ENCODE data around the gene DNAJC5G. TPM values are rescaled to one million over a fixed set of nuclear protein-coding genes. Genes with fewer than 3 reads are reported as not detected.

The DNAJC5G gene
- total RNA-seq, 1 experiment from 2014 or later = not detected

GRCh38 chr2:27231921-27232320 lies 43.3 kb upstream of the DNAJC5G start:
- Histone ChIP-seq H3K4me1 (replicated peaks; ENCODE audit: insufficient read depth) (no peaks in the 10 kb centered on the region), H3K9me2 (ENCODE audit: insufficient read depth) (no peaks in the 10 kb centered on the region), H3K9me3 (ENCODE audit: insufficient read depth, low read depth) (no peaks in the 10 kb centered on the region), H3F3A (ENCODE audit: insufficient read depth, low read depth) (no peaks in the 10 kb centered on the region), H3K4me2 (no peak overlapping the region), H3K36me3 (ENCODE audit: low read depth) (peaks cover 28% of the 10 kb centered on the region), H3K27me3 (ENCODE audit: insufficient read depth, low read depth) (no peaks in the 10 kb centered on the region), H3K27ac (no peak overlapping the region), H2AFZ (no peak overlapping the region), H3K4me3 (no peak overlapping the region), H4K20me1 (ENCODE audit: insufficient read depth) (no peaks in the 10 kb centered on the region; the same call in 1 of the 2 replicates), H3K79me2 (ENCODE audit: low read depth) (no peaks in the 10 kb centered on the region)
- TF ChIP-seq CTCF (conservative IDR thresholded peaks at IDR 0.05) (no peak), EZH2 (IDR thresholded peaks at IDR 0.05; ENCODE audit: low read depth) (no peak)
- intact Hi-C loops (cut with micrococcal nuclease; ENCODE audit: unreplicated experiment) = no loop called here
- DNase-seq = no peak
- BruUV-seq (replicated peaks) = no TSS peak
- ChIA-PET CTCF (no interaction called here), POLR2A (ENCODE audit: unreplicated experiment) (no interaction called here)

GRCh38 chr2:27233341-27233740 lies 41.9 kb upstream of the DNAJC5G start:
- Histone ChIP-seq H3K36me3 (ENCODE audit: low read depth) (peaks cover 20% of the 10 kb centered on the region), H3K4me1 (replicated peaks; ENCODE audit: insufficient read depth) (no peaks in the 10 kb centered on the region), H4K20me1 (ENCODE audit: insufficient read depth) (no peaks in the 10 kb centered on the region; the same call in 1 of the 2 replicates), H3K27ac (no peak overlapping the region), H3K27me3 (ENCODE audit: insufficient read depth, low read depth) (no peaks in the 10 kb centered on the region), H3K9me3 (ENCODE audit: insufficient read depth, low read depth) (no peaks in the 10 kb centered on the region), H3K4me3 (no peak overlapping the region), H3K9me2 (ENCODE audit: insufficient read depth) (no peaks in the 10 kb centered on the region), H2AFZ (no peak overlapping the region), H3K4me2 (no peak overlapping the region), H3K79me2 (ENCODE audit: low read depth) (no peaks in the 10 kb centered on the region), H3F3A (ENCODE audit: insufficient read depth, low read depth) (no peaks in the 10 kb centered on the region)
- TF ChIP-seq CTCF (conservative IDR thresholded peaks at IDR 0.05) = no peak
- no peak for TF ChIP-seq EZH2 (IDR thresholded peaks at IDR 0.05; ENCODE audit: low read depth)
- no TSS peak for BruUV-seq (replicated peaks)
- no peak for DNase-seq
- ChIA-PET CTCF (no interaction called here), POLR2A (ENCODE audit: unreplicated experiment) (no interaction called here)
- intact Hi-C loops (cut with micrococcal nuclease; ENCODE audit: unreplicated experiment) = no loop called here

- Histone ChIP-seq H3K4me2 (no peak overlapping the region), H3K27me3 (ENCODE audit: insufficient read depth, low read depth) (no peaks in the 10 kb centered on the region), H3K4me3 (no peak overlapping the region), H3K9me3 (ENCODE audit: insufficient read depth, low read depth) (no peaks in the 10 kb centered on the region), H3F3A (ENCODE audit: insufficient read depth, low read depth) (no peaks in the 10 kb centered on the region), H3K79me2 (ENCODE audit: low read depth) (no peaks in the 10 kb centered on the region), H2AFZ (no peak overlapping the region), H3K36me3 (ENCODE audit: low read depth) (peaks cover 21% of the 10 kb centered on the region), H3K27ac (no peak overlapping the region), H3K4me1 (replicated peaks; ENCODE audit: insufficient read depth) (no peaks in the 10 kb centered on the region), H4K20me1 (ENCODE audit: insufficient read depth) (no peaks in the 10 kb centered on the region; the same call in 1 of the 2 replicates), H3K9me2 (ENCODE audit: insufficient read depth) (no peaks in the 10 kb centered on the region)
- DNase-seq = no peak
- BruUV-seq (replicated peaks) = no TSS peak
- POLR2A ChIA-PET (ENCODE audit: unreplicated experiment) = no interaction called here
- intact Hi-C loops (cut with micrococcal nuclease; ENCODE audit: unreplicated experiment) = no loop called here
- CTCF ChIA-PET = no interaction called here
- TF ChIP-seq CTCF (conservative IDR thresholded peaks at IDR 0.05) (no peak), EZH2 (IDR thresholded peaks at IDR 0.05; ENCODE audit: low read depth) (no peak)
These were observed 39.1 kb upstream of the DNAJC5G start for GRCh38 chr2:27236136-27236535.
